ENCODE data around the gene LIMS2.

DNA sequence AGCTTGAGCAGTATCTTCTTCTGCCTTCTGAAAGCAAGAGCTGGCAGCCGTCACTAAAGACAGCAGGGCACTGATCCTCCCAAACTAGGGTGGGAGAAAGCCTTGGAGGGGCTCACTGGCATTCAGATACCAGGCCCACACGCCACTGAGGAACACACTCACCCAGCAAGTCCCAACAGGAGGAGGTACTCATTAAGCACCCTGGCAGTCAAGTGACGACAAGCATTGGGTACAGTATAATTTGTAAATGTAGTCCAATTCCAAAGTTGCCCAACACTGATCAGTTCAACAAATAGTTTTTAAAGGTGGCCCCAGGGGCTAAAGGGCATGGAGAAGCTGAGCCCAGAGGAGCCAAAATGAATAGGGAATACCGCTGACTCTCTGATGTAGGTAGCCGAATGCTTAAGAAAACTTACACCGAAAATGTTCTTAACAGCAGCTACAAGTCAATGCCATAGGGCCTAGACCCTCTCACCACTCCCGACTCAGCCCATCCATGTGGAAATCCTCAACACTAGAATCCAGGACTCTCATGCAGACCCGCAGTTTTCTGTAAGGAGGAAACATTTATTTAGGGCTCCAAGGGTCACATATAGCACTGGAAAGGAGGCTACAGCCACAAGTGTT is 9.9 kb downstream of the LIMS2 start:
- TF ChIP-seq GLIS1 (tag by site-specific recombination; IDR thresholded peaks at IDR 0.05): no peak
- TF ChIP-seq, protein P1, sequence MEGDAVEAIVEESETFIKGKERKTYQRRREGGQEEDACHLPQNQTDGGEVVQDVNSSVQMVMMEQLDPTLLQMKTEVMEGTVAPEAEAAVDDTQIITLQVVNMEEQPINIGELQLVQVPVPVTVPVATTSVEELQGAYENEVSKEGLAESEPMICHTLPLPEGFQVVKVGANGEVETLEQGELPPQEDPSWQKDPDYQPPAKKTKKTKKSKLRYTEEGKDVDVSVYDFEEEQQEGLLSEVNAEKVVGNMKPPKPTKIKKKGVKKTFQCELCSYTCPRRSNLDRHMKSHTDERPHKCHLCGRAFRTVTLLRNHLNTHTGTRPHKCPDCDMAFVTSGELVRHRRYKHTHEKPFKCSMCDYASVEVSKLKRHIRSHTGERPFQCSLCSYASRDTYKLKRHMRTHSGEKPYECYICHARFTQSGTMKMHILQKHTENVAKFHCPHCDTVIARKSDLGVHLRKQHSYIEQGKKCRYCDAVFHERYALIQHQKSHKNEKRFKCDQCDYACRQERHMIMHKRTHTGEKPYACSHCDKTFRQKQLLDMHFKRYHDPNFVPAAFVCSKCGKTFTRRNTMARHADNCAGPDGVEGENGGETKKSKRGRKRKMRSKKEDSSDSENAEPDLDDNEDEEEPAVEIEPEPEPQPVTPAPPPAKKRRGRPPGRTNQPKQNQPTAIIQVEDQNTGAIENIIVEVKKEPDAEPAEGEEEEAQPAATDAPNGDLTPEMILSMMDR (tag by site-specific recombination; IDR thresholded peaks at IDR 0.05): no peak
- no peak for TF ChIP-seq ZNF302 (tag by site-specific recombination; IDR thresholded peaks at IDR 0.05; ENCODE audit: low read depth)

All from HEK293 (cell line).